NB4 (cell line): ENCODE data around the gene WDFY3.
"Not testable (repeated sequence)": the region's sequence is repeated elsewhere in the genome, so short reads cannot be mapped to it uniquely, and the experiment has no call there.

ENCODE experiments used
- DNase-seq: peaks from one replicate; pipeline ENCODE4 v3.0.0; 2010; ENCODE audit warnings: low read depth
- H3K4me3 ChIP-seq: one replicate; pipeline ENCODE4 v1.5.1; 2011; ENCODE audit warnings: mild to moderate bottlenecking, low read depth, low read length, moderate library complexity
- CTCF ChIP-seq: IDR thresholded peaks from one replicate; pipeline ENCODE4 v1.5.1; 2012; ENCODE audit warnings: low read depth, low read length
- MAX ChIP-seq: IDR thresholded peaks from 2 replicates; pipeline ENCODE4 v1.6.1; 2011; ENCODE audit warnings: low read depth, low read length
- MYC ChIP-seq: IDR thresholded peaks from 2 replicates; pipeline ENCODE4 v1.6.1; 2011; ENCODE audit warnings: low read depth, low read length
- POLR2A ChIP-seq: IDR thresholded peaks from 2 replicates; pipeline ENCODE4 v1.6.1; 2011; ENCODE audit warnings: mild to moderate bottlenecking; ENCODE audit not compliant: insufficient read length; ENCODE audit errors: extremely low read depth

WDFY3 gene

GRCh38 chr4:84666439-84666838, 300.1 kb downstream of the WDFY3 start:
- H3K4me3 ChIP-seq: no peak overlapping the region
- TF ChIP-seq MYC (no peak), POLR2A (no peak), CTCF (no peak), MAX (no peak)
- no peak for DNase-seq

- not testable (repeated sequence) for DNase-seq, H3K4me3 ChIP-seq
Observed at GRCh38 chr4:84664767-84665166, 301.7 kb downstream of the WDFY3 start.

GRCh38 chr4:84661191-84661939, 305.1 kb downstream of the WDFY3 start:
- DNase-seq: no peak

GRCh38 chr4:84660606-84661005, 305.9 kb downstream of the WDFY3 start:
- TF ChIP-seq POLR2A: no peak
- TF ChIP-seq MAX: no peak
- TF ChIP-seq CTCF: no peak
- TF ChIP-seq MYC: no peak
- DNase-seq: no peak
- no peak overlapping the region for H3K4me3 ChIP-seq

More at GRCh38 chr4:84661191-84661939, 305.1 kb downstream of the WDFY3 start:
- no peak for TF ChIP-seq MAX
- H3K4me3 ChIP-seq: no peak overlapping the region

- TF ChIP-seq MAX (no peak), CTCF (no peak), MYC (no peak), POLR2A (no peak)
- H3K4me3 ChIP-seq: no peak overlapping the region
- no peak for DNase-seq
Observed at GRCh38 chr4:84652478-84652877, 314.0 kb downstream of the WDFY3 start.

GRCh38 chr4:84651499-84651898, 315.0 kb downstream of the WDFY3 start:
- no peak for DNase-seq
- no peak overlapping the region for H3K4me3 ChIP-seq
- TF ChIP-seq CTCF (no peak), MYC (no peak), MAX (no peak)
